HG03354 (cell line): Measurements from ENCODE around the gene EXT2.

Experiments
- ATAC-seq: cut with Tn5 transposase; IDR thresholded peaks from one replicate; pipeline ENCODE4 v1.9.1; 2021; ENCODE audit warnings: mild to moderate bottlenecking; ENCODE audit not compliant: unreplicated experiment, poor library complexity, severe bottlenecking

EXT2 gene

DNA sequence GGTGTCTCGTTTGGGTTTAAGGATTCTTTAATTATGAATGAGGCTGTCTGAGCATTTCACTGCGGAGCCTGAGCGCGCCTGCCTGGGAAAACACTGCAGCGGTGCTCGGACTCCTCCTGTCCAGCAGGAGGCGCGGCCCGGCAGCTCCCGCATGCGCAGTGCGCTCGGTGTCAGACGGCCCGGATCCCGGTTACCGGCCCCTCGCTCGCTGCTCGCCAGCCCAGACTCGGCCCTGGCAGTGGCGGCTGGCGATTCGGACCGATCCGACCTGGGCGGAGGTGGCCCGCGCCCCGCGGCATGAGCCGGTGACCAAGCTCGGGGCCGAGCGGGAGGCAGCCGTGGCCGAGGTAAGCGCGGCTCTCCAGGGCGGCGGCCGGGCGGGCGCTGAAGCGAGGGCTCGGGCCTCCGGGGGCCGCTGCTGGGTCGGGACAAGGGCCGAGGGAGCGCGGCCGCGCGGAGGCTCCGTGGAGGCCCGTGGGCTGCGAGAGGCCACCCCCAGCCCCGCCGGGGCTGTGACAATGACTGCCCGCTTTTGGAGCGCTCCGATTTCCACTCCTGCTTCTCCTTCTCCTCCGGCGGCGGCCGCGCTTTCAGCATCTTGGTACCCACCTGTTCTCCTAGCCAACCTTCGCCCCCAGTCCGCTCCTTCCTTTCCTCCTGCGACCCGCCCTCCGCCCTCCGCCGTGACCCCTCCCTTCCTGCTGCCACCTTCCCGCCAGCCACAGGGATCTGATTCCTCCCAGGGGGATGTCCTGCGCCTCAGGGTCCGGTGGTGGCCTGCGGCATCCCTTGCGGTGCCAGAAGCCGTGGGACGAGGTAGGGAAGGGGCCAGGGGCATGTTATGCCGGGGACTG, at the start of gene EXT2:
TSS of gene EXT2 (plus strand) at position 173 of the 854 bp plus-strand sequence. CDS start 12,035 bp downstream, outside the sequence.
- ATAC-seq: peak; percentile 96

- no peak for ATAC-seq
Observed at GRCh38 chr11:44046182-44046581, 49.3 kb upstream of the EXT2 start.

DNA sequence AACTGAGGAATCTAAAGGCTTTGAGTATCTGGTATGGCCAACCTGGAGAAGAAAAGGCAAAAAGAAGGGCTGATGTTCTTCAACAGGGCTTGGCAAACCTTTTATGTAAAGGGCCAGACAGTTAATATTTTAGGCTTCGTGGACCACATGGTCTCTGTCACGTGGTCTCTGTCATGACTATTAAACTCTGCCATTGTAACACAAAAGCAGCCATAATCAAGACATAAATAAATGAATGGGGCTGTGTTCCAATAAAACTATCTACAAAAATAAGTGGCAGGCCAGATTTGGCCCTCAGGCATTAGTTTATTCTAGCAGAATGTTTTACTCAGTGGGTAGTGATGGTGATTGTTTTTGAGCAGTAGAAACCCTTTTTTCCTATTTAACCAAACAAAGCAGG, 48.2 kb upstream of the EXT2 start:
- ATAC-seq: no peak

DNA sequence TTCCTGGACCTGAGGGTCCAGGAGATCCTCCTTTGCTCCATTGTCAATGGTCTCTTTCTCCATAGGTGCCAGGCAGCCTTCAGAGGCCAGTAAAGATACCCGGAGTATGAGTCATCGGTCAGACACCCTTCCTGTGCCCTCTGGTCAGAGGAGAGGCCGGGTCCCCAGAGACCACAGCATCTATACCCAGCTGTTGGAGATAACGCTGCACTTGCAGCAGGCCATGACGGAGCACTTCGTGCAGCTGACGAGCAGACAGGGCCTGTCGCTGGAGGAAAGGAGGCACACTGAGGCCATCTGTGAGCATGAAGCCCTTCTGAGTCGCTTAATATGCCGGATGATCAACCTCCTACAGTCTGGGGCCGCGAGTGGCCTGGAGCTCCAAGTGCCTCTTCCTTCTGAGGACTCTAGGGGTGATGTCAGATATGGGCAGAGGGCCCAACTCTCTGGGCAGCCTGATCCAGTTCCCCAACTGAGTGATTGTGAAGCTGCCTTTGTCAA, 47.5 kb upstream of the EXT2 start, which contains the start of gene ACCSL:
TSS of gene ACCSL (plus strand) at position 51 of the 501 bp plus-strand sequence. CDS start at position 107, 56 bp downstream.
- no peak for ATAC-seq

GRCh38 chr11:44049832-44050231, 45.6 kb upstream of the EXT2 start:
- ATAC-seq: no peak

DNA sequence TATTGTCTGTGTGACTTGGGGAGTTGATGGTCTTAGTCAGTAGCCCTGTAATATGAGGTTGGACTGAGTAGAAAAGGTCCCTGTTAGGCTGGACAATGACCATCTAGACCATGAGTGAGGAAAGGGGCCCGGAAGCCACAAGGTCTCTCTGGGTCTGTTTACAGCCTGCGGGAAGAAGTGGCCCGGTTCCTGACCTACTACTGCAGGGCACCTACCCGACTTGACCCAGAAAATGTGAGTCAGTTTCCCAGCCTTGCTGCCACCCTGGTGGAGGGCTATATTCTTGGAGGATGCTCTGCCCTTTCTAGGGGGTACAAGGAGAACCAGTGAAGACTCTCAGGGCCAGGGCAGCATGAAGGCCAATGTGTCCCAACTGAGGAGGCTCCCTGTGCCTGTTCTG, 44.3 kb upstream of the EXT2 start:
- no peak for ATAC-seq

DNA sequence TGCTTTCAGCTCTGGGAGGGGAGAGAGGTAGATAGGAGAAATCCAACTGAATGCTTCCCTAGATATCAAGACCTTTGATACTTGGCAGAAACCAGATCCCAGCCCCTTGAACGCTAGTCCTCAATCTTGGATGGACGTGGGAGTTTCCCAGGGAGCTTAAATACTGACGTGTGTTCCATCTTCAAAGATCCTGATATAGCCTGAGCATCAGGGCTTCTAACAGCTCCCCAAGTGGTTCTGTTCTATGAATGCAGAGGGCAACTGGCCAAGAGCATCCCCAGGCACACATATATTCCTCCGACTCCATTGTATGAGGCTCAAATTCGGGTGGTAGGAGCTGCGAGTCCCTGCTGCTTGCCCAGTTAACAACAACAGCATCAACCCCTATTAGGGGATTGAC, 38.1 kb upstream of the EXT2 start:
- no peak for ATAC-seq

DNA sequence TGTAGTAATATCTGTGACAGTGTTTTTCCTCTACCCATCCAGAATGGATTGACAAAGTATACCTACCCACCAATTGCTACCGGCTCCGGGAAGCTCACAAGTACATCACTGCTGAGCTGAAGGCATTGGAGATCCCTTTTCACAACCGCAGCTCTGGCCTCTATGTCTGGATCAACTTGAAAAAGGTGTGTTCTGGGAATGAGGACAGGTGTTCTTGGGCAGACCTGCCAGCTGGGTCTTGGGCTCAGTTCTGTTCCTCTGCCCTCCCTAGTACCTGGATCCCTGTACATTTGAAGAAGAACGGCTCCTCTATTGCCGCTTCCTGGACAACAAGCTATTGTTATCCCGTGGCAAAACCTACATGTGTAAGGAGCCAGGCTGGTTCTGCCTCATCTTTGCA, 37.2 kb upstream of the EXT2 start:
- no peak for ATAC-seq

- ATAC-seq: no peak
Observed at GRCh38 chr11:44065161-44065661, 30.3 kb upstream of the EXT2 start.

GRCh38 chr11:44065841-44066731, 29.4 kb upstream of the EXT2 start, which contains the start of gene ACCS:
TSS of gene ACCS (plus strand) at chr11:44066270. CDS start at chr11:44067628, 1,358 bp downstream.
- ATAC-seq: peak; percentile 97

DNA sequence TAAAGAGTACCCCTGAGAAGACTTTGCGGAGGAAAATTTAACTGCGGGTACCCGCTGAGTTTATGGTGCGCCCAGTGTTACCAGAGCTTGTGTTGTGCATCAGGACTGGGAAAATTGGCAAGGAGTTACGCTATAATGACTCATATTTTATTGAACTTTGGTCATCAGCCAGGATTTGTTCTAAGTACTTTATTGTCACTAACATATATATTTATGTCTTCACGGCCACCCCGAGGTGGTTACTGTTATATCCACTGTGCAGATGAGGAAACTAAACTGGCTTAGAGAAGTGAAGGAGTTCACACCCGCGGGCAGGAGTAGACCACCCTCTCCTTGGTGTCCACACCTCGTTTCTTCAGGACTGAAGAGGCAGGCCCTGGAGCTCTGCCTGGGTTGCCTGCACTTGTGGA, 28.7 kb upstream of the EXT2 start:
- no peak for ATAC-seq

DNA sequence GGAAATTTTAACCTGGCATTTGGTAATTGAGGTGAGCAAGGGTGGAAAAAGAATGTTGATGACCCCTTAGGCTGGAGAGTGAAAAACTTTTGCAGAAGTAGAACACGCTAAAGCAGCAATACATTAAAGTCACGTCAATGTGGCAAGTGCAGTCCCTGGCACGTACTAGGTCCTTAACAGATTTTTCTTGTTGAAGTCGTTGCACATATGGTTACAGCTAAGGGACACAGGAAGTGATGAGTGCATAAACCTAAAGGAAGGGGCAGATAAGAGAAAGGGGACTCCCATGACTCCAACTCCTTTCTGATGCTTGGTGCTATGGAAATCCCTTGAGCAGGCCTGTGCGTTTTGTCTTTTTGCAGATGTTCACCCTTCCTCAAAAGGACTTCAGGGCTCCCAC, 28.2 kb upstream of the EXT2 start:
- ATAC-seq: no peak

DNA sequence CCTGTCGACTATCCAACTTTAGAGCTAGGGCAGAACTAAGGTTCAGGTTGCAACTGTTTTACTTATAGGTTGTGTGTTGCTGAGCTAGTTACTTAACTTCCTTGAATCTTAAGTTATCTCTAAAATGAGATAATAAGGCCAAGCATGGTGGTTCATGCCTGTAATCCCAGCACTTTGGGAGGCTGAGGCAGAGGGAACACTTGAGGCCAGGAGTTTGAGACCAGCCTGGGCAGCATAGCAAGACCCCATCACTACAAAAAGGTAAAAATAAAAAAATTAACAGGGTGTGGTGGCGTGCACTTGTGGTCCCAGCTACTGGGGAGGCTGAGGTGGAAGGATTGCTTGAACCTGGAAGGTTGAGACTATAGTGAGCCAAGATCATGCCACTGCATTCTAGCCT, 27.3 kb upstream of the EXT2 start:
- no peak for ATAC-seq

DNA sequence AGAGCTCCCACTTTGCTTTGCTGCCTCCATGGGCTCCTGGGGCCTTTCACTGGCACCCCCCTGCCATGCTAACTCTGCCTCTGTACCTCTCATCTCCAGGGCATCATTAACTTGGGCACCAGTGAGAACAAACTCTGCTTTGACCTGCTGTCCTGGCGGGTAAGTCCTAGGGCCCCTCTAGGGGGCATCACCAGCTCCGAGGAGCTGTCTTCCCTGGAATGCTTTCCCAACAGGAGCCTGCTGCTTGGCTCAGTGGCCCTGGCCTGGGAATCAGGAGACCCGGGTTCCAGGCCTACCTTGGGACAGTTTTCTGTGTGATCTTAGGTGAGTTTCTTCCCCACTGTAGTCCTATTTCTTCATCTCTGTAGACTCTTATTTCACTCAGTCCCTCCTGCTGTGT, 24.3 kb upstream of the EXT2 start:
- no peak for ATAC-seq

GRCh38 chr11:44072757-44073658, 22.5 kb upstream of the EXT2 start:
- ATAC-seq: no peak

DNA sequence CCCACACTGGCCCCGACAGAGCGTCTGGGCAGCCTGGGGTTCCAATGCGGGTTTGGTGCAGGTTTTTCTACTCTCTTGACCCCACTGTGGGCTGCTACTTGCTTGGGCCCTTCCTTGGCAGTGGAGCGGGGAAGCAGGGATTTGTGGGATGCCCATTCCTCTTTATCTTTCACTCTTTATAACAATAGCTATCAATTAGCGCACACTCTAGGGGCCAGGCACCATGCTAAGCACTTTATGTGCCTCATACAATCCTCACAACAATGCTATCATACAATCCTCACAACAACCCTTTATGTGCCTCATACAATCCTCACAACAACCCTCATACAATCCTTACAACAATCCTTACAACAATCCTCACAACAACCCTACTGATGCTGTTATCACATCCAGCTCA, 16.7 kb upstream of the EXT2 start:
- ATAC-seq: no peak

GRCh38 chr11:44079376-44079775, 16.1 kb upstream of the EXT2 start:
- no peak for ATAC-seq

GRCh38 chr11:44080951-44081350, 14.5 kb upstream of the EXT2 start:
- ATAC-seq: no peak

DNA sequence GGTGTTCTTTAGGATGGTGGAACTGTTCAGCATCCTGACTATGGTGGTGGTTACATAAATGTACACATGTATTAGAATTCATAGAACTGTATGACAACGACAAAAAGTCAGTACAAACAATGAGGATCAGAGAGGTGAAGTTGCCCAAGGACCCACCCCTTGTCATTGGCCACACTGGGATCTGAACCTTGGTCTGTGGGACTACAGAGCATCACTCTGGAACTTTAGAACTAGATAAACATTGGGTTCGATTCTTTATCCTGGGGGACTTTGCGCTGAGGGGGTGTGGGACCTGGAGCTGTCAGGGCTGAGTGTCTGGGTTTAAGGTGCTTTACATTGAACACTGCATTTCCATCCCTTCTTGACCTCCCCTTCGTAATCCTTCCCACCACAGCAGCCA, 12.8 kb upstream of the EXT2 start:
- no peak for ATAC-seq
